ENCODE results near the gene EFCAB6. TPM values are rescaled to one million over a fixed set of nuclear protein-coding genes. Genes with fewer than 3 reads are reported as not detected.

The EFCAB6 gene
- total and polyA plus RNA-seq, 10 of the 15 experiments (the other 5 are each of a cell fraction or from before 2014, with no cell fraction given): 0.05 to 0.42 (median 0.19) TPM

DNA sequence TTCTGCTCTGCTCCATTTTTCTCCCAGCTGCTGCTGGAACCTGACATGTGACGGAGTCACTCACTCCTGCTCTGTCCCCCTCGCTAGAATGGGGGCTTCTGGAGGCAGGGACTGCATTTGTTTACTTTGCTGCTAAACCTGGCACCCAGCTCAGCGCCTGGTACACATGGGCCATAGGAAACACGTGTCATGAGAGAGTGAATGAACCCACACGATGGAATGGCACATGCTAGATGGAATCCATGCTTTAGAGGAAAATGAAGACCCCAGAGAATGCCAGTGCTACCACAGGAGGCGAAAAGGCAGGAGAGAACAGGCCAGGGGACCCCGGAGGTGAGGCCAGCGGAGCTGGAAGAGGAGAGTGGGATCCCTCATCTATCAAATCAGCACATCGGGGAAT lies 239.4 kb downstream of the EFCAB6 start:
- BruUV-seq (replicated peaks): no TSS peak
- ChIA-PET CTCF (no interaction called here), SMC1A (ENCODE audit: uncharacterized antibody, unreplicated experiment) (no interaction called here), RAD21 (ENCODE audit: unreplicated experiment) (no interaction called here), POLR2A (no interaction called here)
- Histone ChIP-seq H4K20me1 (ENCODE audit: control insufficient read depth, insufficient read depth) (no peaks in the 10 kb centered on the region), H3K4me2 (ENCODE audit: control insufficient read depth, insufficient read depth) (no peak overlapping the region), H3K79me2 (ENCODE audit: control insufficient read depth, insufficient read depth, low read length) (no peaks in the 10 kb centered on the region), H3K4me1 (ENCODE audit: control insufficient read depth, insufficient read depth, low read length) (no peaks in the 10 kb centered on the region), H3K27ac (ENCODE audit: control insufficient read depth, insufficient read depth) (no peak overlapping the region), H3K9me3 (replicated peaks; ENCODE audit: control insufficient read depth, insufficient read depth, low read length) (no peaks in the 10 kb centered on the region), H2AFZ (ENCODE audit: control insufficient read depth, low read depth, low read length) (no peak overlapping the region), H3K36me3 (ENCODE audit: control insufficient read depth in 2 of 2, insufficient read depth in 2 of 2, low read length in 1 of 2) (no peaks in the 10 kb centered on the region), H3K9ac (ENCODE audit: control insufficient read depth, insufficient read depth, low read length) (no peak overlapping the region), H3K4me3 (no peak overlapping the region), H3K27me3 (replicated peaks in 1 of 2; ENCODE audit: control insufficient read depth in 2 of 2, insufficient read depth in 2 of 2, low read length in 1 of 2) (peaks cover 2 to 7% of the 10 kb centered on the region in 2 experiments; a peak in 2 of 4 replicates)
- TF ChIP-seq, protein P1, sequence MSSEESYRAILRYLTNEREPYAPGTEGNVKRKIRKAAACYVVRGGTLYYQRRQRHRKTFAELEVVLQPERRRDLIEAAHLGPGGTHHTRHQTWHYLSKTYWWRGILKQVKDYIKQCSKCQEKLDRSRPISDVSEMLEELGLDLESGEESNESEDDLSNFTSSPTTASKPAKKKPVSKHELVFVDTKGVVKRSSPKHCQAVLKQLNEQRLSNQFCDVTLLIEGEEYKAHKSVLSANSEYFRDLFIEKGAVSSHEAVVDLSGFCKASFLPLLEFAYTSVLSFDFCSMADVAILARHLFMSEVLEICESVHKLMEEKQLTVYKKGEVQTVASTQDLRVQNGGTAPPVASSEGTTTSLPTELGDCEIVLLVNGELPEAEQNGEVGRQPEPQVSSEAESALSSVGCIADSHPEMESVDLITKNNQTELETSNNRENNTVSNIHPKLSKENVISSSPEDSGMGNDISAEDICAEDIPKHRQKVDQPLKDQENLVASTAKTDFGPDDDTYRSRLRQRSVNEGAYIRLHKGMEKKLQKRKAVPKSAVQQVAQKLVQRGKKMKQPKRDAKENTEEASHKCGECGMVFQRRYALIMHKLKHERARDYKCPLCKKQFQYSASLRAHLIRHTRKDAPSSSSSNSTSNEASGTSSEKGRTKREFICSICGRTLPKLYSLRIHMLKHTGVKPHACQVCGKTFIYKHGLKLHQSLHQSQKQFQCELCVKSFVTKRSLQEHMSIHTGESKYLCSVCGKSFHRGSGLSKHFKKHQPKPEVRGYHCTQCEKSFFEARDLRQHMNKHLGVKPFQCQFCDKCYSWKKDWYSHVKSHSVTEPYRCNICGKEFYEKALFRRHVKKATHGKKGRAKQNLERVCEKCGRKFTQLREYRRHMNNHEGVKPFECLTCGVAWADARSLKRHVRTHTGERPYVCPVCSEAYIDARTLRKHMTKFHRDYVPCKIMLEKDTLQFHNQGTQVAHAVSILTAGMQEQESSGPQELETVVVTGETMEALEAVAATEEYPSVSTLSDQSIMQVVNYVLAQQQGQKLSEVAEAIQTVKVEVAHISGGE (CRISPR knock-in tag; IDR thresholded peaks at IDR 0.05): no peak
- TF ChIP-seq PAX8 (IDR thresholded peaks at IDR 0.05) (no peak), MXI1 (IDR thresholded peaks at IDR 0.05; ENCODE audit: low read depth, low read length) (no peak), HDGF (IDR thresholded peaks at IDR 0.05) (no peak), ZNF24 (IDR thresholded peaks at IDR 0.05) (no peak), NRF1 (conservative IDR thresholded peaks at IDR 0.05; ENCODE audit: low read depth, low read length) (no peak), LARP7 (IDR thresholded peaks at IDR 0.05) (no peak), BACH1 (IDR thresholded peaks at IDR 0.05; ENCODE audit: borderline replicate concordance) (no peak), CREM (IDR thresholded peaks at IDR 0.05; ENCODE audit: low read depth) (no peak), CBX3 (IDR thresholded peaks at IDR 0.05; ENCODE audit: borderline replicate concordance, low read depth) (no peak), FOXK2 (IDR thresholded peaks at IDR 0.05) (no peak), TCF7 (IDR thresholded peaks at IDR 0.05; ENCODE audit: borderline replicate concordance) (no peak), TBL1XR1 (IDR thresholded peaks at IDR 0.05; ENCODE audit: low read depth, low read length) (no peak), JUND (IDR thresholded peaks at IDR 0.05; ENCODE audit: low read depth, low read length) (no peak)
- TF ChIP-seq, protein P2, sequence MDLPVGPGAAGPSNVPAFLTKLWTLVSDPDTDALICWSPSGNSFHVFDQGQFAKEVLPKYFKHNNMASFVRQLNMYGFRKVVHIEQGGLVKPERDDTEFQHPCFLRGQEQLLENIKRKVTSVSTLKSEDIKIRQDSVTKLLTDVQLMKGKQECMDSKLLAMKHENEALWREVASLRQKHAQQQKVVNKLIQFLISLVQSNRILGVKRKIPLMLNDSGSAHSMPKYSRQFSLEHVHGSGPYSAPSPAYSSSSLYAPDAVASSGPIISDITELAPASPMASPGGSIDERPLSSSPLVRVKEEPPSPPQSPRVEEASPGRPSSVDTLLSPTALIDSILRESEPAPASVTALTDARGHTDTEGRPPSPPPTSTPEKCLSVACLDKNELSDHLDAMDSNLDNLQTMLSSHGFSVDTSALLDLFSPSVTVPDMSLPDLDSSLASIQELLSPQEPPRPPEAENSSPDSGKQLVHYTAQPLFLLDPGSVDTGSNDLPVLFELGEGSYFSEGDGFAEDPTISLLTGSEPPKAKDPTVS (IDR thresholded peaks at IDR 0.05; ENCODE audit: low read depth, low read length): no peak
- TF ChIP-seq, protein P3, sequence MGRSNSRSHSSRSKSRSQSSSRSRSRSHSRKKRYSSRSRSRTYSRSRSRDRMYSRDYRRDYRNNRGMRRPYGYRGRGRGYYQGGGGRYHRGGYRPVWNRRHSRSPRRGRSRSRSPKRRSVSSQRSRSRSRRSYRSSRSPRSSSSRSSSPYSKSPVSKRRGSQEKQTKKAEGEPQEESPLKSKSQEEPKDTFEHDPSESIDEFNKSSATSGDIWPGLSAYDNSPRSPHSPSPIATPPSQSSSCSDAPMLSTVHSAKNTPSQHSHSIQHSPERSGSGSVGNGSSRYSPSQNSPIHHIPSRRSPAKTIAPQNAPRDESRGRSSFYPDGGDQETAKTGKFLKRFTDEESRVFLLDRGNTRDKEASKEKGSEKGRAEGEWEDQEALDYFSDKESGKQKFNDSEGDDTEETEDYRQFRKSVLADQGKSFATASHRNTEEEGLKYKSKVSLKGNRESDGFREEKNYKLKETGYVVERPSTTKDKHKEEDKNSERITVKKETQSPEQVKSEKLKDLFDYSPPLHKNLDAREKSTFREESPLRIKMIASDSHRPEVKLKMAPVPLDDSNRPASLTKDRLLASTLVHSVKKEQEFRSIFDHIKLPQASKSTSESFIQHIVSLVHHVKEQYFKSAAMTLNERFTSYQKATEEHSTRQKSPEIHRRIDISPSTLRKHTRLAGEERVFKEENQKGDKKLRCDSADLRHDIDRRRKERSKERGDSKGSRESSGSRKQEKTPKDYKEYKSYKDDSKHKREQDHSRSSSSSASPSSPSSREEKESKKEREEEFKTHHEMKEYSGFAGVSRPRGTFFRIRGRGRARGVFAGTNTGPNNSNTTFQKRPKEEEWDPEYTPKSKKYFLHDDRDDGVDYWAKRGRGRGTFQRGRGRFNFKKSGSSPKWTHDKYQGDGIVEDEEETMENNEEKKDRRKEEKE (IDR thresholded peaks at IDR 0.05): no peak
- no peak for DNase-seq (ENCODE audit: low read depth, low spot score)
- FAIRE-seq: no peak
- 29% methylated on average over 9 of the region's 9 CpGs for WGBS (ENCODE audit: insufficient coverage, insufficient replicate concordance, low lambda C conversion rate, missing lambda C conversion rate)
- in situ Hi-C loops (cut with MboI): no loop called here
- no peak for ATAC-seq
- intact Hi-C loops (cut with micrococcal nuclease; ENCODE audit: unreplicated experiment): no loop called here

Data from GM12878 (cell line).